Stimulated activated CD8-positive, alpha-beta memory T cell treated with anti-CD3 and anti-CD28 coated beads, Interleukin-7, amount 100 ng/mL, for 1 hour (primary cell): ENCODE data around the gene RTN4RL1.
A peak's percentile ranks its signal among the peaks of the same experiment; 100 is the strongest.

Source experiments
- DNase-seq, 2 donors: peaks; one replicate each; pipeline ENCODE4 v3.0.0-alpha.2; 2020; ENCODE audit warnings: low read depth in 2 of 2

The RTN4RL1 gene, protein sequence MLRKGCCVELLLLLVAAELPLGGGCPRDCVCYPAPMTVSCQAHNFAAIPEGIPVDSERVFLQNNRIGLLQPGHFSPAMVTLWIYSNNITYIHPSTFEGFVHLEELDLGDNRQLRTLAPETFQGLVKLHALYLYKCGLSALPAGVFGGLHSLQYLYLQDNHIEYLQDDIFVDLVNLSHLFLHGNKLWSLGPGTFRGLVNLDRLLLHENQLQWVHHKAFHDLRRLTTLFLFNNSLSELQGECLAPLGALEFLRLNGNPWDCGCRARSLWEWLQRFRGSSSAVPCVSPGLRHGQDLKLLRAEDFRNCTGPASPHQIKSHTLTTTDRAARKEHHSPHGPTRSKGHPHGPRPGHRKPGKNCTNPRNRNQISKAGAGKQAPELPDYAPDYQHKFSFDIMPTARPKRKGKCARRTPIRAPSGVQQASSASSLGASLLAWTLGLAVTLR

DNA sequence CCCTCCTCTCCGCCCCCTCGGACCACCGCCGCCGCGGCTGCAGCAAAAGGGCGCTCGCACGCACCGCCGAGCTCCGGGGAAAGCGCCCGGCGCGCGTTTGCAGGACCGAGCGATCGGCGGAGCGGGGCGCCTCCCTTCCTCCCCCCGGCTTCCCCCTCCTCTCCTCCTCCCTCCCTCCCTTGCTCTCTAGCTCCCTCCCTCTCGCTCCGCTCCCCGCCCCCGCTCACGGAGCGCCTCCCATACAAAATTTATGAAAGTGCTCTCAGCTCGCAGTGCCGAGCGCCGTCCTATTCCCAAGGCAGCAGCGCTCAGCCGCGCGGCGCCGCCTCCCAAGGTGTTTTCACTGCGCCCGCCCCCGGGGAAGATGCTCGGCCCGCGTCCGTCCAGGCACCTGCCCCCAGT lies at the start of gene RTN4RL1:
TSS of gene RTN4RL1 (minus strand) at position 115 of the 402 bp plus-strand sequence. CDS start 469 bp downstream, outside the sequence.
- peak; percentile 43 for DNase-seq

DNA sequence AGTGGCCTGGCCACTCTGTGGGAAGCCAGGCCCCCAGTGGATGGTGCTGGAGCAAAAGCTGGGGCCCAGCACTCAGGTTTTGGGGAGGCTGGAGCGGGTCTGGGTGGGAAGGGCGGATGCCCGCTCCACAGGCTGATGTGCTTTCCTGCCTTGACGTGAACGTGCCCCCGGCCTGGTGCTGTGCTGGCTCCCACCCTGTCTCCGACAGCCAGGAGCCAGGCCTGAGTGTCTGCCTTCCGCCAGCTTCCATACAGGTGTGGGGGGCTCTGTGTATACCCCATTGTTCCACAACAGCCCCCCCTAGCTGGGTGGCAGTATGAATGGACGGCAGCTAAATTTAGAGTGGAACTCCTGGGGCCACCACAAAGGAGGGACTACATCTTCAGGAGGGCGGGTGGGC lies 49.8 kb upstream of the RTN4RL1 start:
- no peak for DNase-seq

DNA sequence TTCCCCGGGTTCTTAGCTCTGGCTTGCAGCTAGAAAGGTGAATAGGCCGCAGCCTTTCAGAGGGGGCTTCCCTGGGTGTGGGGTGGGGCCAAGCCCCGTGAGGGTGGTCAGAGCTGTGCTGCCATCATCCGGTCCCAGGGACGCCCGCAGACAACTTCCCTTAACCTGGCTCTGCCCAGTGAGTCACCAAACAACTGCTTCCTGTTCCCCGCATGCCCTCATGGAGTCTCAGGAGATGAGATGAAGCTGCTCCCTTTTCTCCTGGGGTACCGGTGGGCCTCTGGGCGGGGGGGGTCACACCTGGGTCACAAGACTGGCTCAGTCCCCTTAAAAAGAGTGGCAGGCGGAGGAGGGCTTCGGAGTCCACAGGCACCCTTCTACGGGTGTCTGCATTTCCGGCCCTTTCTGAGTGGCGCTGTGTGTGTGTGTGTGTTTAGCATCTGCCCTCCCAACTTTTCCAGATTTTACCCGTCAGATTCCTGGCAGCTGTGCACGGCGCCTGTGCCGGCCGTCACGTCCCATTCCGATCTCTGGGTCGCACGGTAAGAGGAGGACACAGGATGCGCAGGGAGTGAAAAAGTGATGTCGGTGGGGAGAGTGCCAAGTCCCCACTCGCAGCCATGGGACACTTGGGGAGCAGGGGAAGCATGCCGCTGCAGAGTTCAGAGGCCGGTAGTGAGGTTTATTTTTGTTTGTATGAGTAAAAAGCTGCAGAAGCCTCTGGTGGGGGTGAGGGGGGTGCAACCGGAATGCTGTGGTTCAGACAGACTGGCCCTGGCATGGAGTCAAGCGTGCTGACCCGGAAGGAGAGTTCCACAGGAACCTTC lies 46.5 kb upstream of the RTN4RL1 start:
- DNase-seq = no peak

DNA sequence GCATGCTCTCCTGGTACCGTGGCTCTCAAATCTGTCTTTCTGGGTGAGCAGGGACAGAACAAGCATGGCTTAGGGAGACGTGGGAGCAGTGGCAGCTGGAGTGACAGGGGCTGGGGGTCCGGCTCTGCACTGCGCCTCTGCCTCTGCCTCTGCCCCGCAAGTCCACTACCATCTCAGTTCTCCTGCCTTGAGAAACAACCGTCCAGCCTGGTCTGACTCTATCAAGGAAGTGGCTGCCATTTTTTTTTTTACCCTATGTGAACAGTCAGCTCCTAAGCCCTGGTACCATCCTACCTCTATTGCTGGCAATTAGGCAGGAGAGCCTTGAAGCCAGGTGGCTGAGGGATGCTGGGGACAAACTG lies 45.9 kb upstream of the RTN4RL1 start:
- DNase-seq = no peak

DNA sequence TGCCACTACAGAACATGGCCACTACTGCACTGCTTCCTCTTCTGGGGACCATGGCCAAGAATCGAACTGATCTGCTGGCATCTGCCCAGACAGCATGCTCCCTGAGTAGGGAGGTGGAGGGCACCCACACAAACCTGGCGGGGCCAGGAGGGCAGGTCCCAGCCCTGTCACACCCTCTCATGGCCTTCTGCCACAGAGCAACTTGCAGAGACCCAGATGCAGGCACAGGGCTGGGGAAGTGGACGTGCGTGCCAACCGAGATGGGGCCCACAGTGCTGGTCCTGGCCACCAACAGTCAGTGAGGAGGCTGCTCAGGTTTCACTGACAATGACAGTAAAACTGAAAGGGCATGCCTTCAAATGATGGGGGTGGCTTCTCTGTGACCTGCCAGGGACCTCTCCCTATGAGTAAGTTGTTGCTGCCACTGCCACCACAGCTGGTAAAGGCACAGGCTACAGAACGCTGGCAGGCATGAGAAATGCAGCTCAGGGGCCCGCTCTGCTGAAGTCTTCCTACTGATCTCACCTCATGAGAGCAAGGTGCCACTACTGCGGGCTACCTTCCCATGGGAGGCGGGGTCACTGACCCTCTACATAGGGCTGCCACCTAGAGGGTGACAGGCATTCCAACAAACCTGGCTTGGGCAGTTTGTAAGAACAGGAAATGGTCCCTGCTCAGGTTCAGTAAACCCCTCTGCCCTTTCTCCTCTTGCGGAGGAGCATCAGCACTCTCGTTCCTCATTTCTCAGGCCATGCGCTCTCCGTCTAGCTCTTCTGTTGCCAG lies 45.3 kb upstream of the RTN4RL1 start:
- DNase-seq = no peak

DNA sequence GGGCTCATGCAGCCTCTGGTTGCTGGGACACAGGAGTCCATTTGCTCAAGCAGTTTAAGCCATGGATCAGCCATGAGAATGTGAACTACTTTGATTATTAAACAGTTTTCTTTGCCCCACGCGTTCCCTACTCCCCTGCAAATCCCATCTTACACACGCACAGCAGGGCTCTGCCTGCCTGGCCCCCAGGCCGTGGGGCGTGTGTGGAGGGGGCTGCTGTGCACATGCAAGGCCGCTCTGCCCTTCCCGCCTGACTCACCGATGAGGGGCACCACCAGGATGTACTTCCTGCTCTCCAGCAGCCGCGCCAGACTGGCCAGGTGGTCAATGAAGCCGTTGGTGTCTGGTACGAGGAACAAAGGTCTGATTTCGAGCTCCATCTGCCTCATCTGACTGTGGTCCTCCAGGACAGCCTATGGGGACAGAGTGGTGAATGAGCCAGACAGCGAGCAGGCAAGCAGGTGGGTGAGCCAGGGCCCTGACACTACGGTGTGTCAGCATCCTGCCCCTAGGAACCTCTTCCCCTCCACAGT lies 43.5 kb upstream of the RTN4RL1 start:
- DNase-seq = no peak

DNA sequence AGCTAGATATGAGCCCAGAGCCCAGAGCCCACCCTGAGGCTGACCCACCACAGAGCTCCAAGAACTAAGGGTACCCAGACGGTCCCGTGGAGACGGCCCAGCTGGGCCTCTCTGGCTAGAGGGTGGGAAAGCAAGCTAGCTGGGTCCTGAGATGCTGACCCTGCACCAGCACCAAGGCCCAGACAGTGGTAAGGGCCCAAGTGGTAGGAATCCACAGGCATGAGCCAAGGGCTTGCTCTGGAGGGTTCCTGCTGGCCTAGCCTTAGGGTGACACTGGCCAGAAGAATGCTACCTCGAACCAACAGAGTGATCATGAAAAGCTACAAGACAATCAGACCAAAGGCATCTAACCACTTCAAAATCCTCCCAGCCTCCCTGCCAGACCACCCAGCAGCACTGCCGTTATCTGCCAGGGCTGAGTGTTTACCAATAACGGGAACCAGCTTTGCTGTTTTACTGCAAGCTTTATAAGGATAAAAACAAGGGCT lies 42.9 kb upstream of the RTN4RL1 start:
- DNase-seq = no peak

DNA sequence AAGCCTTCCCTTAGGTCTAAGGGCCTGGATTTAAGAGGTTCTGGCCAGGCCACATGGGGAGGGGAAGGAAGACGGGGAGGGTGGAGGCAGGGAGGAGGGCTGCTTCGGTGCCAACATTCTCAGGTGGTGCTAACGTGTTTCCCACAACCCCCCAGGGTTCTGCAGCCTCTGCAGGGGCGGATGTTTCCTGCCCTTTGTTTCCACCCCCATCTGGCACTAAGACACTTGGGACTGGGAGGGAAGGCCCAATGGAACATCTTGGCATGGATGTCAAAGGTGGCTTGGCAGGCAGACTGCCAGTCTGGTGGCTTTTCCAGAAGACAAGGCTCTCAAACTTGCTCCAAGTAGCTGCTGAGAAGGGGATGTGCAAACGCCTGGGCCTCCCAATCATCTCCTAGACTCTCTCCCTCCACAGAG lies 42.5 kb upstream of the RTN4RL1 start:
- no peak for DNase-seq

DNA sequence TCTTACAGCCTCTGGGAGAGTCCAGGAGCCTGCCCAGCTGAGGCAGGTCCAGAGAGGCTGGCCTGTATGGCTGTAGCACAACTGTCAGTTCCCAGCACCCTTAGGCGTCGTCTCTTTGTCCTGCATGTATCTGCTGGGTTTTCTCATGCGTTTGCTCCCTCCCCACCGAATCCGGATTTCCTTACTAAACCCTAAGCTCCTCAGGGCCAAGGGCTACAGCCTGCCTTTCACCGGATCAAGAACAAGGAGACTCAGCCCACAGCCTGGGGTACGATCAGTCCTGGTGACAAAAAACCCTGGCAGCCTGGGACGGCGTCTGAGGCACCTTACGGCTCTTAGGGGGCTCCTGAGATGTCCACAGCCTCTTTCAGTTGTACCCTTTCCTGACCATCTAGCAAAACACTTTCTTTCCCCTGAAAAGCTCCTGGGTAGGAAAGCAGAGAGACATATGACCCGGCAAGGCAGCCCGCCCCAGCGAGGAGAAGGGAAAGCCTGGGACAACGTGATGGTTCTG lies 42.0 kb upstream of the RTN4RL1 start:
- DNase-seq = no peak

DNA sequence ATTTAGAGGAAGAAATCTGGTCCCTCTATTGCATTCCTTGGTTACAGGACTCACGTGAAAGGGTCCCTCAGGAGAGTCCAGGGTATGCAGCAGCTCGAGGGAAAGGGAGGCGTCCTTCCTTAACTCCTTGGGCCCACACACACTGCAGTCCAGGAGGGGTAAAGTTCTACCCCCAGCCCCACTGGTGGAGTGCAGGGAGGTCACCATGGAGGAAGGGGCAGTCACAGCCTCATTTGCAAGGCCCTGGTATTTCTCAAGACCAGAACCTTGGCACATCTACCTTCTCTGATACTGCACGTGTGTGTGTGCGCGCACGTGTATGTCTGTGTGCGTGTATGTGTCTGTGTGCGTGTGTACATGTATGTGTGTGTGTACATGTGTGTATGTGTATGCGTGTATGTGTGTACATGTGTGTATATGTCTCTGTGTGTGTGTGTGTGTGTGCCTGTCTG lies 40.8 kb upstream of the RTN4RL1 start:
- DNase-seq = no peak

DNA sequence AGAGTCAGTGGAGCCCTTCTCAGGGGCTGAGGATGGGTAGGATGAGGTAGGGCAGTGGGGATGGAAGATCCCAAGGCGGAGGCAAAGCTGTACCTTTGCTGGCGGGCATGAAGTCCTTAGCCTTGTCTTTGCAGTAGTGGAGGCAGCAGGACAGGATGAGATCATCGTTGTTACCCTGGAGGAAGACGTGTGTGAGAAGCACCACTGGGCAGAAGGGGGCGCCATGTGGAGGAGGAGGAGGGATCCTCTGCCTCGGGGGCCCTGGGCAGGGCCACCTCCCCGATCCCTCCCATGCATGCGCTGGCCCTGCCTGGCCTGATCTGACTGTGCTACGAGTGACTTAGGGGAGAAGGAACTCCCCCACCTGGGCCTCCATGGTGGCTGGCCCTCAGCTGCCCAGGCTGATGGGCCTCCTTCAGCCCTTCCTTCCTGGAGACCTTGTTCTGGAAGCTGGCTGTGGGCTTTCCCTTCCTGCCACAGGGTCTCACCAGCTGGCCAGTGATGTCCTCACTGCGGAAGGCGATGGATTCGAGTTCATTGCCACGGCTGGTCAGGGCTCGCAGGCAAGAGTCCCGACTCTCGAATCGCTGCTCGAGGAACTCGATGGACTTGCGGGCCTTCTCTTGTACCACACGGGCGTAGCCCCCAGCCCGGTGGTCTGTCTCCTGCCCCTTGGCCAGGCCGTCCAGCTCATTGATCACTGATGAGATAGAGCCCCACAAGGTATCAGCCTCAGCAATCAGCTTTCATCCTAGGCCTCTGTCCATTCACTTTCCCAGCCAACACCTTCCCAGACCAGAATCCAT lies 40.0 kb upstream of the RTN4RL1 start:
- no peak for DNase-seq

DNA sequence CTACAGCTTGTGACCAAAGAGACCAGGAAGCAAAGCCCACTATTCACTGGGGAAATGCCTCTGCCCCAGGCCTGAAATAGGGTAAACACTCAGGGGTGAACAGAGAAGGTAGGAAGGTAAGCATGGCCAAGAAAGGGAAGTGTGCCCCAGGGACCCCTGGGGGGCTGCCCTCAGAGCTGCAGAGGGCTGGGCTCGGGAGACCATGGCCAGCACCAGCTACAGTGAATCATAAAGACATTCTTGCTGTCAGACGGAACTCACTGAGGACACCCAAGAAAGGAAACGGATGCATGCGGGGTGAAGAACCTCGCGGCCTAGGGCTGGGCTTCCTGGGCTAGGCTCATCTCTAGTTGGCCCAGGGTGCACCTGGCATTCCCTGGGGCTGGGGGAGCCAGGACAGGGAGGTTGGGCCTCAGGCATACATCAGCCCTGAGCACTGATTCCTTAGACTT lies 39.4 kb upstream of the RTN4RL1 start:
- no peak for DNase-seq

DNA sequence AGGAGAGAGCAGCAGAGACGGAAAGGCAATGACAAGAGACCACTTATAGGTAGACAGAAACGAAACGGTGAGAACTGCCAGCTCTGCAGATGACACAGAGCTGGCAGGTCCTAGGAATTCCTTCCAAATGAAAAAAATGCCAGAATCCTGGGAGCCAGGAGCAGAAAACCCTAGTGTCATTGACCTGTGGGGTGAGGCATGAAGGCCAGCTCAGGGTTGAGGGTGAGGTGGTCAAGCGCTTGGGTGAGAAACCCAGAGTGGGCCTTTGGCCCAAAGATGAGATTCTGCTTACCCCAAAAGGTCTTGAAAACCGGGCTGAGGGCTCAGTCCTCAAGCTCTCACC lies 39.0 kb upstream of the RTN4RL1 start:
- no peak for DNase-seq

DNA sequence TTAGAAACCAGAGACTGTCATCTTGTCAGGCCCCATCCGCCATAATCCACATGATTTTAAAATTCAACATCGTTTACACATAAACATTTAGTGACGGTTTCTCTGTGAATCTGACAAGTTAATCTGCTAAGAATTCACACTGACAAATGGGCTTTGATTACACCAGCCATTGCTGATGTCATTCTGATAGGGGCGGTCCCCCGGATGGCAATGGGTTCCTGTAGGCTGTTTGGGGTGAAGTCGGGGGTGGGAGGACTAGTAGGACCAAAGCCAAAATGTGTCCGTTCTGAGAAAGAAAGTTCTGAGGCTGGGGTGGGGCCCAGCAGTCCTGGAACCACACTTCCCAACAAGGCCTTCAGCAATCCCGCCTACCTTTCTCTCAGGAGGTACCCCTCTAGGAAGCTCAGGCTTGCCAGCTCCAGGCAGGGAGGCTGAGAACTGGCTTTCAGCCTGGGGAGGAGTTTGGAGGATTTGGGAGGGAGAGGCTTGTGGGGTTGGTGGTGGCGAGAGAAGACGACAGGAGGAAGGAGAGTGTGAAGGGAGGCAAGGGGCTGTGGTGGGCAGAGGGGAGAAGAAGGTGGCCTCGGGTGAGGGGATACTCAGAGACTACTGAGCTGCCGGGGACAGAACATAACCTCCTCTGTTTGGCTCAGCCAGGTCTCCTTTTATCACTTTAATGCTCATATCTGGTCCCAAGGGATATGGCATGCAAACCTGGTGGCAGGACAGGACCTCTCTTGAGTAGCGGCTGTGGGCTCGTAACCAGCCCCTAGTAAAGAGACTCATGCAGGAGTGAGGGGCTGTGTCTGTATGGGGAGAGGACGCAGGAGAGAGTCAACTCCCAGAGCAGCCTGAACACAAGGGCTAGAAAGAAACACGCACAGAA lies 38.4 kb upstream of the RTN4RL1 start:
- no peak for DNase-seq

DNA sequence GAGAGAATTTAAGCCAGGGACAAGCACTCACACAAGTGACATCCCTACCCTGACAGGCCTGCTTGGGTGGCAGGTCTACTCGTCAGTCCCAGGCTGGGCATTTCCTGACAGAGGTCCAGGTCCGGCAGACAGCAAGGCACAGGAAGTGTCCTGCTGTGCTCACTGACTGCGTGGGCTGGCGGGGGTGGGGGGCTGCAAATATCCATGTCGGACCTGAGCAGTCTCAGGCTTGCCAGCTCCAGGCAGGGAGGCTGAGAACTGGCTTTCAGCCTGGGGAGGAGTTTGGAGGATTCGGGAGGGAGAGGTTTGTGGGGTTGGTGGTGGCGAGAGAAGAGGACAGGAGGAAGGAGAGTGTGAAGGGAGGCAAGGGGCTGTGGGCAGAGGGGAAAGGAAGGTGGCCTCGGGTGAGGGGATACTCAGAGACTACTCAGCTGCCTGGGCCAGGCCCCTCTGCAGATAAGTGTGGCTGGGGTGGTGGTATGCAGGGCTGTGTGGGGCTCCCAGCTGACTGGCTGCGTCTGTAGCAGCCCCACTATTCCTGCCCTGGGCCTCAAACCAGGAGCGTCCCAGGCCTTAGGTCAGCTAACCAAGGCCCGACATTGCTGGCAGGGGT lies 37.5 kb upstream of the RTN4RL1 start:
- no peak for DNase-seq

DNA sequence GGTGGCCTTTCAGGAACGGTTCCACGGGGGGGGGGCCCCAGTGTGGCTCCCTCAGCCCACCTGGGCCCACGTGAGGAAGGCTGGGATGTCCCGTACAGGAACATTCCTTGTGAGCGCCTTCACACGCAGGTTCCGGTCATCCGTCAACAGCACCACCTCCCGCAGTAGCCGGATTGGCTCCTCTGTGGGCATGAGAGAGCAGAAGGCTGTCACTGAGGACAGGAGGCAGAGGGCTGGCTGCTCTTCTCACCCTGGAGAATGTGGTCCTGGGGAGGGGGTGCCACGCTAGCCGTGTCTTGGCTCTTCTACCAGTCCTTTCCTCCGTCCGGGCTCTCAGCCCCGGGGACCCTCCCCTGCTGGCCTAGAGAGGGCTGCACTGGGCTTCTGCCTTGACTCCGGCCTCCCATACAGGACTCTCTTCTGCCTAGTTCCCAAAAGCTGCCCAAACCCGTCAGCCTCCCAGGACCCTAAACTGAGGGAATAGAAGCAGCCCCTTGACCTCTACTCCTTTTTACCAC lies 36.4 kb upstream of the RTN4RL1 start:
- DNase-seq = no peak

DNA sequence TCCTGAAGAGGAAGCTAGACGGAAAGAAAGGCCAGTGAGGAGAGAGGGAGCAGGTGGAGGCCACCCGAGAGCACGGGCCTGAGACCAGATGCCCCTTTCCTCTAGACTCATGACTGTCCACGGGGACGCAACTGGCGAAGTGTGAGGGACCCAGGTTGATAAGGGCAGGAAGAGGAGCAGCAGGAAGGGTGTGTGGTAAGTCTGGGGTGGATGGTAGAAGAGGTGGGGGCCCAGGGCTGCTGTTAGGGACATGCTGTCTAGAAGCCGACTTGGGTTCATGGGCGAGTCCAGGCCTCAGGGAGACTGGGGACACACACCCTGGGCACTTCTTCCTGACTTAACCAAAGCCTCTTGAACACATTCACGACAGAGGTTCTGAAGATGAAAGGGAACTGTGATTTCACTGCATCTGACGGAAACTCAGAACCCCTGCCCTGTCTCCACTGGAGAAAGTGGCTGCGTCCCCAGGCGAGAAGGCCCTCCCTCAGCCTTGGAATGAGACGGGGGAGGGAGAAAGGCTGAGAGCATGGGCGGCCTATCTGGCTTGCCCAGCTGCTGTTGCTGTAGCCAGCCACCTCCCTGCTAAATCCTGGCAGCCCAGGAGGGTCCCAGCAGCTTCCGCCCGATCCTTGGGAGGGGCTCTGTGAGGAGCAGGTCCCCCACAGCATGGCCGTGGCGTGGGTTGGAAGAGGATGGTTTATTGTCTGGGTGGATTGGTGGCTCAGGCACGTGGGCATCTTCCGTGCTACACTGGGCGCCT lies 35.7 kb upstream of the RTN4RL1 start:
- DNase-seq = no peak

DNA sequence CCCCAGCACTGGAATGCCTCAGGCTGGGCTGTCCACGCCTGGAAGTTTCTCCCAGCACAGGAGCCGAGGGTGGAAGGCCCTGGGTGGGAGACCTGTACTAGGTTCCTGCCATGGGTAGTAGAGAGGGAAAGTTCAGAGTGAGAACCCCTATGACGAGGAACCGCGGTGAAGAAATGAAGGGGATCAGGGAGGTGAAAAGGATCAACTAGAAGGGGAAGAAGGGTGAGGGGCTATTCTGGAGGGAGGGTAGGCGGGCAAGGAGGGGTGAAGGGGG lies 35.2 kb upstream of the RTN4RL1 start:
- DNase-seq = no peak
